Heart left ventricle (tissue), 16 donors: ENCODE results near the gene GPR27. TPM values are rescaled to one million over a fixed set of nuclear protein-coding genes. Genes with fewer than 3 reads are reported as not detected.

Experiments
- ATAC-seq, 4 donors: fragments of 200-7000 bp; cut with Tn5 transposase; one replicate each; pipeline ENCODE4 v1.9.1; 2020 to 2022; ENCODE audit warnings: moderate library complexity in 4 of 4, mild to moderate bottlenecking in 3 of 4, moderate number of reproducible peaks in 1 of 4
- DNase-seq, 5 donors: peaks; one replicate each; pipeline ENCODE4 v3.0.0-alpha.2; 2020
- H3K27ac ChIP-seq, 12 donors: fragments of 200-600 bp; sonication (generic) in 4 of 12; one replicate each; pipeline versions ENCODE4 v1.5.0 to v1.8.0; 2016 to 2022; ENCODE audit warnings: mild to moderate bottlenecking in 2 of 12
- H3K27me3 ChIP-seq, 9 donors: fragments of 200-600 bp; sonication (generic) in 2 of 9; one replicate each; pipeline versions ENCODE4 v1.5.1 to v1.8.0; 2016 to 2022; ENCODE audit warnings: mild to moderate bottlenecking in 3 of 9
- H3K36me3 ChIP-seq, 9 donors: fragments of 200-600 bp; sonication (generic) in 2 of 9; one replicate each; pipeline versions ENCODE4 v1.5.0 to v1.8.0; 2018 to 2022; ENCODE audit warnings: mild to moderate bottlenecking in 2 of 9
- H3K4me1 ChIP-seq, 12 donors: fragments of 200-600 bp; sonication (generic) in 4 of 12; one replicate each; pipeline versions ENCODE4 v1.5.0 to v1.8.0; 2016 to 2022; ENCODE audit warnings: mild to moderate bottlenecking in 3 of 12
- H3K4me3 ChIP-seq, 12 donors: fragments of 200-600 bp; sonication (generic) in 4 of 12; one replicate each; pipeline versions ENCODE4 v1.5.0 to v1.8.0; 2017 to 2022; ENCODE audit warnings: mild to moderate bottlenecking in 9 of 12, moderate library complexity in 4 of 12
- H3K9me3 ChIP-seq, 12 donors: fragments of 200-600 bp; sonication (generic) in 4 of 12; one replicate each; pipeline versions ENCODE4 v1.5.0 to v1.8.0; 2016 to 2022; ENCODE audit warnings: mild to moderate bottlenecking in 1 of 12
- CTCF ChIP-seq, 12 donors: fragments of 200-600 bp; sonication (generic) in 4 of 12; IDR thresholded peaks; one replicate each; pipeline versions ENCODE4 v1.5.0 to v1.8.0; 2018 to 2022; ENCODE audit warnings: antibody characterized with exemption in 12 of 12, mild to moderate bottlenecking in 5 of 12
- POLR2A ChIP-seq, 2 donors: fragments of 450-650 bp; IDR thresholded peaks; one replicate each; pipeline ENCODE4 v1.6.1; 2017; ENCODE audit warnings: antibody characterized with exemption in 2 of 2, mild to moderate bottlenecking in 2 of 2, moderate library complexity in 2 of 2
- WGBS, 4 donors: extraction: QIAGEN DNeasy Blood & Tissue Kit in 2 of 4; methylation state at CpG; one replicate each; pipeline versions ENCODE4 v1.1.5 to v1.1.7; 2013 to 2018; 5-methylcytosine and 5-hydroxymethylcytosine counted together
- intact Hi-C, 10 donors: fragments of 100-400 bp; cut with DNase I; formaldehyde crosslinking; loops; one replicate each; pipeline versions ENCODE4 v1.11.1 to v1.14.2; 2022
- polyA plus RNA-seq, 2 donors: library from polyadenylated mRNA; stranded (reverse); fragments of 200-250 nt; gene quantifications; one replicate each; pipeline ENCODE4 v1.2.3, GENCODE V29; 2013
- total RNA-seq, 9 donors: library from RNA; depleted of rRNA in 2 of 9; stranded (reverse); fragments of >200 nt in 2 of 9; fragmentation: NEBNext Ultra II Directional in 3 of 9; extraction: Animal tissue kit (Norgen Biotek cat#: 25700) in 3 of 9; gene quantifications; one replicate each; pipeline versions ENCODE4 v1.1.0 to v1.2.4, GENCODE V29; 2016 to 2023
- donor health status: ischemic (EF 13 %, LVEDD 7.1; RV severe dilation, severe dysfunction).
- donor health status: healthy with polysubstance abuse.
- donor health status: DM: no; HTN: yes; CAD: no.
- donor health status: DM: no; HTN: no; CAD: no.
- donor health status: ischemic (EF 25% LVEDD 6.9; RV normal size, moderate dysfunction).
- donor health status: ischemic (EF 25% LVEDD 5.7; RV mildly dilated, moderate dysfunction).
- donor health status: healthy.
- donor health status: DM: yes; HTN: yes; CAD: no.
- donor health status: ischemic (EF 35%, LVEDD 5.7; RV mildly dilated, moderate dysfunction).
- donor health status: nonischemic (EF 11% LVEDD 7.7; RV severe dilation, severe dysfunction).
- donor health status: DM: yes; HTN: yes; CAD: no.
- donor health status: PGD.
- donor health status: ischemic (EF 29% LVEDD 5.4; RV normal size, mild dysfunction).
- donor health status: nonischemic (EF 23%, LVEDD 6.1; RV moderate dilation, normal function).

The GPR27 gene
- total and polyA plus RNA-seq, 11 donors = 0.57 to 8.0 (median 5.0) TPM

- ATAC-seq = no peak
- peaks cover 0 to 43% (median 6%) of the 10 kb centered on the region in 9 donors for H3K27me3 ChIP-seq
These were observed 46.4 kb downstream of the GPR27 start for GRCh38 chr3:71800023-71800422.

GRCh38 chr3:71801986-71802385, 48.3 kb downstream of the GPR27 start:
- DNase-seq (no peak), ATAC-seq (no peak)
- 82 to 90% (median 88%) methylated on average over 2 of the region's 2 CpGs for WGBS, 4 donors
- intact Hi-C loops = no loop called here
- H3K27ac ChIP-seq = no peak overlapping the region
- peaks cover 0 to 50% (median 6%) of the 10 kb centered on the region in 9 donors for H3K27me3 ChIP-seq
- no peaks in the 10 kb centered on the region for H3K36me3 ChIP-seq
- TF ChIP-seq CTCF (IDR thresholded peaks at IDR 0.05) = no peak
- no peak for TF ChIP-seq POLR2A (IDR thresholded peaks at IDR 0.05)
- H3K4me3 ChIP-seq = no peak overlapping the region
- H3K4me1 ChIP-seq = peaks cover 0 to 5% (median 0%) of the 10 kb centered on the region in 12 donors
- no peaks in the 10 kb centered on the region for H3K9me3 ChIP-seq

More at GRCh38 chr3:71800023-71800422, 46.4 kb downstream of the GPR27 start:
- no peaks in the 10 kb centered on the region for H3K36me3 ChIP-seq
- DNase-seq = no peak
- intact Hi-C loops = no loop called here
- H3K4me1 ChIP-seq = peaks cover 0 to 4% (median 0%) of the 10 kb centered on the region in 12 donors
- no peaks in the 10 kb centered on the region for H3K9me3 ChIP-seq
- no peak overlapping the region for H3K27ac ChIP-seq
- TF ChIP-seq CTCF (IDR thresholded peaks at IDR 0.05) = no peak
- TF ChIP-seq POLR2A (IDR thresholded peaks at IDR 0.05) = no peak
- no peak overlapping the region for H3K4me3 ChIP-seq
- WGBS, 4 donors = 50 to 59% (median 53%) methylated on average over 3 of the region's 3 CpGs

GRCh38 chr3:71803248-71803647, 49.6 kb downstream of the GPR27 start:
- H3K9me3 ChIP-seq = no peaks in the 10 kb centered on the region
- intact Hi-C loops = no loop called here
- no peak overlapping the region for H3K27ac ChIP-seq
- TF ChIP-seq CTCF (IDR thresholded peaks at IDR 0.05) (no peak), POLR2A (IDR thresholded peaks at IDR 0.05) (no peak)
- 83 to 88% (median 86%) methylated on average over 3 of the region's 3 CpGs for WGBS, 4 donors
- DNase-seq (no peak), ATAC-seq (no peak)
- H3K36me3 ChIP-seq = no peaks in the 10 kb centered on the region
- peaks cover 0 to 5% (median 0%) of the 10 kb centered on the region in 12 donors for H3K4me1 ChIP-seq
- no peak overlapping the region for H3K4me3 ChIP-seq
- peaks cover 0 to 44% (median 6%) of the 10 kb centered on the region in 9 donors for H3K27me3 ChIP-seq

GRCh38 chr3:71805199-71805598, 51.5 kb downstream of the GPR27 start:
- Histone ChIP-seq H3K27ac (peak overlapping the region in 1 of 12 donors; percentile 43), H3K27me3 (peaks cover 0 to 37% (median 6%) of the 10 kb centered on the region in 9 donors), H3K36me3 (no peaks in the 10 kb centered on the region), H3K4me1 (peaks cover 0 to 5% (median 0%) of the 10 kb centered on the region in 12 donors), H3K9me3 (no peaks in the 10 kb centered on the region), H3K4me3 (no peak overlapping the region)
- WGBS, 4 donors = 86 to 89% (median 88%) methylated on average over 3 of the region's 3 CpGs
- TF ChIP-seq POLR2A (IDR thresholded peaks at IDR 0.05) = no peak
- no peak for TF ChIP-seq CTCF (IDR thresholded peaks at IDR 0.05)
- intact Hi-C loops = no loop called here
- ATAC-seq = peak in 1 of 4 donors; percentile 61
- DNase-seq = no peak
